K562 treated with DMSO at 1 percent for 48 hours (cell line): ENCODE data around the gene HLTF. TPM values are rescaled to one million over a fixed set of nuclear protein-coding genes. Genes with fewer than 3 reads are reported as not detected.

ENCODE experiments used
- total RNA-seq: library from RNA; unstranded; fragments of 300-600 nt; gene quantifications from 2 replicates; pipeline ENCODE4 v1.2.3, GENCODE V29; 2022; ENCODE audit warnings: low replicate concordance; ENCODE audit errors: extremely low read depth

The HLTF gene, protein sequence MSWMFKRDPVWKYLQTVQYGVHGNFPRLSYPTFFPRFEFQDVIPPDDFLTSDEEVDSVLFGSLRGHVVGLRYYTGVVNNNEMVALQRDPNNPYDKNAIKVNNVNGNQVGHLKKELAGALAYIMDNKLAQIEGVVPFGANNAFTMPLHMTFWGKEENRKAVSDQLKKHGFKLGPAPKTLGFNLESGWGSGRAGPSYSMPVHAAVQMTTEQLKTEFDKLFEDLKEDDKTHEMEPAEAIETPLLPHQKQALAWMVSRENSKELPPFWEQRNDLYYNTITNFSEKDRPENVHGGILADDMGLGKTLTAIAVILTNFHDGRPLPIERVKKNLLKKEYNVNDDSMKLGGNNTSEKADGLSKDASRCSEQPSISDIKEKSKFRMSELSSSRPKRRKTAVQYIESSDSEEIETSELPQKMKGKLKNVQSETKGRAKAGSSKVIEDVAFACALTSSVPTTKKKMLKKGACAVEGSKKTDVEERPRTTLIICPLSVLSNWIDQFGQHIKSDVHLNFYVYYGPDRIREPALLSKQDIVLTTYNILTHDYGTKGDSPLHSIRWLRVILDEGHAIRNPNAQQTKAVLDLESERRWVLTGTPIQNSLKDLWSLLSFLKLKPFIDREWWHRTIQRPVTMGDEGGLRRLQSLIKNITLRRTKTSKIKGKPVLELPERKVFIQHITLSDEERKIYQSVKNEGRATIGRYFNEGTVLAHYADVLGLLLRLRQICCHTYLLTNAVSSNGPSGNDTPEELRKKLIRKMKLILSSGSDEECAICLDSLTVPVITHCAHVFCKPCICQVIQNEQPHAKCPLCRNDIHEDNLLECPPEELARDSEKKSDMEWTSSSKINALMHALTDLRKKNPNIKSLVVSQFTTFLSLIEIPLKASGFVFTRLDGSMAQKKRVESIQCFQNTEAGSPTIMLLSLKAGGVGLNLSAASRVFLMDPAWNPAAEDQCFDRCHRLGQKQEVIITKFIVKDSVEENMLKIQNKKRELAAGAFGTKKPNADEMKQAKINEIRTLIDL
- total RNA-seq = not detected in 2 replicates

DNA sequence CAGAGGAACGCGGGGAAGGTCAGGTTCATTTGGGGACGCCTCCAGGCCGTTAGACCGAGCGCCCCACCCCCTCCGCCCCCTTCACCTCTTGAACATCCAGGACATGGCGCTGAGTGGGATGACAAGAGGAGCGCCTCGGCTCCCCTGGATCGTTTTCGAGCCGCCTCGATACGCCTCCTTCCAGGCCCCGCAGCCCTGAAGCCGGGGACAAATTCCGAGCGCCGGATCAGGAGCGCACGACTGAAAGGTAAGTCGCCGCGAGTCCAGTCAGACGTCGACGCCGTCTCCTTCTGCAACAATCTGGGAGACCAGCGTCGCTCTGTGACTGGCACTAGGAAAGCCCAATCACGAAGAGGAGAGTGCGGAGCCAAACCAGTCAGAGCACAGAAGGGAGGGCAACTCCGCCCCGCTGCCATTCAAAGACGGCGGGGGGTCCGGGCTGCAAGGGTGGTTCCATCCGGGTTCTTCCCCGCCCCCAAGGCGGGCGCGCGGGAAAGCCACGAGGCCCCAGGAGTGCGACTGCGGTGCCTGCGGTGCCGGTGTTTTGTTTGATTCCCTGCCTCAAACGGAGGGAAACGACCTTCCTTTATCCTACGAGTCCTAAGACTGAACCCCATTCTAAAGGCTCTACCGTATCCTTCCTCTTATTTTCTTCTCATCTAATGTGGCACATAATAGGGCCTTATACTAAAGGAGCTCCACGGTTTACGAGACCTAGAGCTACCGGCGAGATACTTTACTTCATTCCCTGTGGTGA lies at the start of gene HLTF:
HLTF (minus strand) TSS at position 302 of the 757 bp plus-strand sequence; CDS start at position 105, 197 bp downstream.

DNA sequence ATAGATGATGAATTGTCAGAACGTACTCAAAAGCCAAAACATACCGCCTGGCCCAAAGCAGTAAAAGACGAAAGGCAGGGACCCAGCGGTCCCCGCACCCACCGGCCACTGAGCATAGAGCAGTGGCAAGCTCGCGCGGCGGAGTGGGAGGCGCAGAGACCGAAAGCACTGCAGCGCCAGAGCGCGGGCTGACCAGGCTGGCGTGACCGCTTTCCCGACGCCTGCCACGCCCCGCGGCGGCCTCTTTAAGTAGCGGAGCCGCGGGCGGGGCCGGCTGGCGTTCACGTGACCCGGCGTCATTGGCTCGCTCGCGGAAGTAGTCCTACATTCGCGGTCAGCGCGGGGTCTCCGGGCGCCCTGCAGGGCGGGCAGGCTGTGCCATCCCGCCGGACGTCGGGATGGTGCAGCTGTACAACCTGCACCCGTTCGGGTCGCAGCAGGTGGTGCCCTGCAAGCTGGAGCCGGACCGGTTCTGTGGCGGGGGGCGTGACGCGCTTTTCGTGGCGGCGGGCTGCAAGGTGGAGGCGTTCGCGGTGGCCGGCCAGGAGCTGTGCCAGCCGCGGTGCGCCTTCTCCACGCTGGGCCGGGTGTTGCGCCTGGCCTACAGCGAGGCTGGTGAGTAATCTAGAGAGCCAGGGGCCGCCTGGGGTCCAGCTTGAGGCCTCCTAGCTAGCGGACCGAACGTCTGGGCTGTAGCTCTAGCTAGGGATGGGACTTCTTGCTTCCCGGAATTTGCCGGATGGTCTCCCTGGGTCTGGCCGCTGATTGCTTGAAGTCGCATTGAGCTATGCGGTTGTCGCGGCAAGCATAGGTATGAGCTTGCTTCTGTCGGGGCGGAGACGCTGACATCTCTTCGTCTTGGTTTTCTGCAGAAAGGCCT lies 43.2 kb upstream of the HLTF start, which contains the start of gene HPS3:
HPS3 (plus strand) TSS at position 313 of the 880 bp plus-strand sequence; CDS start at position 399, 86 bp downstream.

DNA sequence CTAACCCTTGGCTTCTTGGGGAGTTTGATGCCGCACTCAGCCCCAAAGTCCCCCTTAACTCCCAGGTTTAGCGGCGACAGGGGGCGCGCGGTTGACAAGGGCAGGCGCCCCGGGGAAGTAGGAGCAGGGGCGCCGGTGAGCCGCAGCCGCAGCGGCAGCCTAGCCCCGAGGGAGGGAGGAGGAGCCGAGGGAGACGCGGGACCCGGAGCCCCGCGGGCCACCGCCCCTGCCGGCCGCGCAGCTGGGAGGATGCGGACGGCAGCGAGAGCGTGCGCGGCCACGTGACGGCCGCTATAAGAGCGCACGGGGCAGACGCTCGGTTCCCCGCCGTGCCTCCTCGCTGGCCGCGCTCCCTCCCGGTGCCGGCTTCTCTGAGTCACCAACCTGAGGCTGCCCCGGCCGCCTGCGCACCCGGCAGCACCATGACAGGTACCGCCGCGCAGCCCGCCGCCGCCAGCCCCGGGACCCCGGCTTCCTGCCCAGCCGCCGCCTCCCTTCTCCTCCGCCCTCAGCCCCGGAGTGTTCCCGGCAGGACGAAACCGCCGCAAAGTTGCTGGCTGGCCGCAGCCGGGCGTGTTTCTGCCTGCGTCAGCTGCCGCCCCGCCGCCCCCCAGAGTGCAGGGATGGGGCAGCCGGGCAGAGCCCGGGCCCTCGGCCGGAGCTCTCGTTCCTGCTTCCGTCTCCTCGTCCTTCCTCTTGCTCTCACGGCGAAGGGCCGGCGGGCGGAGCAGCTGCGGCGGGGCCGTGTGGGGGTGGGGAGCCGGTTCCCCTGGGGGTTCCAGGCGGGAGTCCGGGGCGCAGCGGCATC lies 94.9 kb downstream of the HLTF start, which contains the start of gene GYG1:
GYG1 (plus strand) TSS at position 322 of the 808 bp plus-strand sequence; CDS start at position 423, 101 bp downstream.

Other genes with a start within 250 kb of the HLTF start
- not detected in 2 replicates for gene CPA3, start 221.2 kb downstream of the HLTF start, total RNA-seq
- not detected in 2 replicates for gene GYG1, start 95.0 kb downstream of the HLTF start, total RNA-seq
- not detected in 2 replicates for gene HPS3, start 43.1 kb upstream of the HLTF start, total RNA-seq
- gene CP, start 135.3 kb upstream of the HLTF start, total RNA-seq = not detected in 2 replicates
- not detected in 2 replicates for gene TM4SF18, start 247.1 kb upstream of the HLTF start, total RNA-seq